Activated naive CD8-positive, alpha-beta T cell treated with anti-CD3 and anti-CD28 coated beads, Interleukin-2, amount 50 U/mL, for 24 hours (primary cell): ENCODE measurements around the gene TMEM128.
A peak's percentile ranks its signal among the peaks of the same experiment; 100 is the strongest.
"Not testable (repeated sequence)": the region's sequence is repeated elsewhere in the genome, so short reads cannot be mapped to it uniquely, and the experiment has no call there.

Experiments used
- ATAC-seq: fragments of 150-1000 bp; cut with Tn5 transposase; one replicate; pipeline ENCODE4 v1.10.0; 2021
- DNase-seq: peaks from one replicate; pipeline ENCODE4 v3.0.0; 2021
- H3K27ac Mint-ChIP-seq: one replicate; pipeline ENCODE4 v1.8.0; 2021; ENCODE audit warnings: mild to moderate bottlenecking, mixed read lengths
- H3K27me3 Mint-ChIP-seq: one replicate; pipeline ENCODE4 v1.8.0; 2021; ENCODE audit warnings: mixed read lengths
- H3K36me3 Mint-ChIP-seq: one replicate; pipeline ENCODE4 v1.8.0; 2021; ENCODE audit warnings: low read depth, mixed read lengths
- H3K4me1 Mint-ChIP-seq: one replicate; pipeline ENCODE4 v1.8.0; 2021; ENCODE audit warnings: mixed read lengths
- H3K4me3 Mint-ChIP-seq: one replicate; pipeline ENCODE4 v1.8.0; 2021; ENCODE audit warnings: mild to moderate bottlenecking, moderate library complexity, mixed read lengths
- H3K9me3 Mint-ChIP-seq: one replicate; pipeline ENCODE4 v1.8.0; 2021; ENCODE audit warnings: mixed read lengths

Gene TMEM128

DNA sequence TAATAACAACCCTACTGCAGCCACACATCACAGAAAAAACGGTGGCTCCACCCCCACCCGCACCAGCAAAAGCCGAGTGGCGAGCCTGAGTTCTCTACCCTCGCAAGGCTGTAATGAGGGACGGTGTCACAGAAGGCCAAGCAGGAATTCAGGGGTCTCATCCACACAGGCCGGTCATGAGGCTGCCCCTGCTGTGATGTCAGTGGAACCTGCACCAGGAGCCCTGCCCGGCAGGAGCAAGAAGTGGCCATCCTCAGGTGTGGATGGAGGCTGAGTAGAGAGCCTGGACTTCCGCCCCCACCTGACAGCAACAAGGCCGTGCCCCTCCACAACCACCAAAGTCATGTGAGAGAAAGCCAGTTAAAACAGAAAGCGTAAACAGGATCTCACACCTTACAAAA is 21.3 kb upstream of the TMEM128 start:
- peak overlapping the region; percentile 30 for H3K4me3 Mint-ChIP-seq
- H3K27ac Mint-ChIP-seq, result peak overlapping the region; percentile 73
- H3K36me3 Mint-ChIP-seq, result peaks cover 56% of the 10 kb centered on the region
- peaks cover 33% of the 10 kb centered on the region for H3K4me1 Mint-ChIP-seq
- no peaks in the 10 kb centered on the region for H3K9me3 Mint-ChIP-seq
- H3K27me3 Mint-ChIP-seq, result no peaks in the 10 kb centered on the region
- no peak for ATAC-seq
- DNase-seq, result no peak

DNA sequence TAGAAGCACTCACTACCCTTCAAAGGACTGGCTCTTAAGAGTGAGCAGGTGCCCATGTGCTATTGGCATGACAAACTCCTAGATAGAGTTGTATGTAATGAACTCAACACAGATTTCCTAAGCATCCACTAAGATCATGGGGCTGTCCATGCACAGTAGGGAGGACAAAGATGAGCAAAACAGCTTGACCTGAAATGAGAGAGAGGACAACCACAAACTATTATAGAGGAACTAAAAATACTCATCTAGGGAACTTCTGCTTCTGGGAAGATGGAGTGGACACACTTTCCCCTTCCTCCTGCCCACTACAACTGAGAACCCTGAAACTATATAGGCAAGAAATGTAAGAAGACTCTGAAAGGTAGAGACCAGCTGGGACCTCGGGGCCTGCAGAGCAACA is 20.8 kb upstream of the TMEM128 start:
- no peak for ATAC-seq
- Mint-ChIP-seq H3K4me3 (peak overlapping the region; percentile 57), H3K4me1 (peaks cover 33% of the 10 kb centered on the region), H3K9me3 (no peaks in the 10 kb centered on the region), H3K27ac (peak overlapping the region; percentile 73), H3K27me3 (no peaks in the 10 kb centered on the region), H3K36me3 (peaks cover 53% of the 10 kb centered on the region)
- DNase-seq, result no peak

DNA sequence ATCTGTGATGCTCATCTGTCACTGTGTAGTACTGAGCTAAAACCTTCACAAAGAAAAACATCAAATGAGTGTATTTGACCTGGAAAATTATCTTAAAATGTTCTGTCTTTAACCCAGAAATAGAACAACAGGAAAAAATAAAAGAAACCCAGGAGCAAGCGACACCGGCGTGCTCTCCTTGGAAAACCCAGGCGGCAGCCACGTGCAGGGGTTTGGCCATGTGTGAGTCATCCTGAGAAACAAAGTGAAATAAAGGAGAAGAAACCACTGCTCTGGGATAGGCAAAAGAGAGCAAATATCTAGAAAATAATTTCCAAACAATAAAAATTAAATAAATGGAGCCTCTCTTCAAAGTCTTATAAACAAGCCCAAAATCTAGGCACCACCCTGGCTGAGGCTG is 20.0 kb upstream of the TMEM128 start:
- Mint-ChIP-seq H3K27ac (no peak overlapping the region), H3K4me1 (peaks cover 33% of the 10 kb centered on the region), H3K36me3 (peaks cover 47% of the 10 kb centered on the region), H3K27me3 (no peaks in the 10 kb centered on the region), H3K9me3 (no peaks in the 10 kb centered on the region), H3K4me3 (no peak overlapping the region)
- no peak for DNase-seq
- ATAC-seq, result no peak

DNA sequence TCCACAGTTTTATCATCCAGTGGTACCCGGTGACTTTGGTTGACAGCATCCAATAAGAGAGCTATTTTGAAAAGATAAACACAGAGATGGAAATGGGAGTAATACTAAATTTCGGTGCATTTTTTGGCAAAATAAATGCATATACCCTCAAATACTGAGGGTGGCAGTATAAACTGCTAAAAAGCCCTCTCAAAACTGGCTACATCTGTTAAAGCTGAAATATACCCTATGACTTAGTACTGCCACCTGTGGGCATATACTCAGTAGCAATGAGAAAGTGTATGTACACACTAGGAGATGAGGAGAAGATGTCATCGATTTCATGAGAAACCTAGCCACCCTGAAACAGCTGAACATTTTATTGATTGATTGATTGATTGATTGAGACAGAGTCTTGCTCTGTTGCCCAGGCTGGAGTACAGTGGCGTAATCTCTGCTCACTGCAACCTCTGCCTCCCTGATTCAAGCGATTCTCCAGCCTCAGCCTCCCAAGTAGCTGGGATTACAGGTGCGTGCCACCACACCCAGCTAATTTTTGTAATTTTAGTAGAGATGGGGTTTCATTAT is 12.2 kb upstream of the TMEM128 start:
- DNase-seq (no peak), ATAC-seq (peak; percentile 92)
- Mint-ChIP-seq H3K27ac (peak overlapping the region; percentile 27), H3K9me3 (no peaks in the 10 kb centered on the region), H3K27me3 (no peaks in the 10 kb centered on the region), H3K36me3 (no peaks in the 10 kb centered on the region), H3K4me1 (peaks cover 3% of the 10 kb centered on the region), H3K4me3 (no peak overlapping the region)

DNA sequence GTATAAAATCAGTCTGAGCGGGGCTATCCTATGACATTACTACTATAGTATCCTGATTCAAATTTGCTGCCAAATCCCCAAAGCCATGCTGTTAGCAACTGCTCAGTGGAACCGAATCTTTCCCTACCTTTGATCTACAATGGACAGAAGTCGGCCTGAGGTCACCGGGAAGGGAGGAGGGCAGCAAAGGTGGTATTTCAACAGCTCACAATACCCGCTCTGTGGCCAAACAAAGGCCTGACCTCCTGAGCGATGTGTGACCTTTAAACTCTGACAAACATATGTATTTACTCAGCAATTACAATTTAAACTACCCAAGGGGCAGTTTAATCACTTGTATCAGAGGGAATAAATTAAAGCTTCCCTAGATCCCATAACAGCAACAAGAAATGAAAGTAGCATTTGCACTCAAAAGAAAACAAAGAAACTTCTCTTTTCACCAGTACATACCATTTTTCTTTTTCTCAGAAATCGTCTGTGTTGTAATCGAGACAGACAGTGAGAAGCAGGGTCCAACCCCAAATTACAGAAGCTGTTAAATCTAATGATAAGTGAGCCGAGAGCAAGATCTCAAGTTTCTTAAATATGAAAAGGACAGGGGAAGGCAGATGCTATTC is 11.6 kb upstream of the TMEM128 start:
- Mint-ChIP-seq H3K4me3 (no peak overlapping the region), H3K27ac (no peak overlapping the region), H3K9me3 (no peaks in the 10 kb centered on the region), H3K27me3 (no peaks in the 10 kb centered on the region), H3K4me1 (peaks cover 3% of the 10 kb centered on the region), H3K36me3 (no peaks in the 10 kb centered on the region)
- ATAC-seq, result no peak
- DNase-seq, result no peak

DNA sequence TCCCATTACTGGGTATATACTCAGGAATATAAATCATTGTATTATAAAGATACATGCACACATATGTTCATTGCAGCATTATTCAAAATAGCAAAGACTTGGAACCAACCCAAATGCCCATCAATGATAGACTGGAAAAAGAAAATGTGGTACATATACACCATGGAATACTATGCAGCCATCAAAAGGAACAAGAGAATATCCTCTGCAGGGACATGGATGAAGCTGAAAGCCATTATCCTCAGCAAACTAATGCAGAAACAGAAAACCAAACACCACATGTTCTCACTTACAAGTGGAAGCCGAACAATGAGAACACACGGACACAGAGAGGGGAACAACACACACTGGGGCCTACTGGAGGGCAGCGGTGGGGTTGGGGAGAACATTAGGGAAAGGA is 9.7 kb upstream of the TMEM128 start:
- H3K36me3 Mint-ChIP-seq, DNase-seq, H3K27me3 Mint-ChIP-seq, H3K4me3 Mint-ChIP-seq, H3K4me1 Mint-ChIP-seq, H3K9me3 Mint-ChIP-seq, ATAC-seq, H3K27ac Mint-ChIP-seq: not testable (repeated sequence)

DNA sequence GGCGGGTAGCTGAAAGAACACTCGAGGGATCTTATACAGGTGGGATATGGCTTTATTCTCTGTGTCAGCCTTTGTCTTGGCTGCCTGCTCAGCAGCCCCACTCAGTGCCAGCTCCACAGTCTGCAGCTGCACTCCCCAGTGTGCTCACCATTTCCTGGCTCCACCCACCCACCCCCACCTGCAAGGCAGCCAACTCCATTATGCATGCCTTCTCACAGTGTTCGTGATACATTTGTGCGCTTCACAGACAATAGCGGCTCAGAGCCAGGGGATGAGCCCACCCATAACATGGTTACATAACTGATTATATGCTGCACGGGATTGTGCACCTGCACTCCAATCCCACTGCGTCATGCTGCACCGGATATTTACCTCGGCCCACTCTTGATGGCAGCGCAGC is 8.8 kb upstream of the TMEM128 start:
- H3K27ac Mint-ChIP-seq, result no peak overlapping the region
- H3K9me3 Mint-ChIP-seq, result no peaks in the 10 kb centered on the region
- ATAC-seq (no peak), DNase-seq (no peak)
- H3K4me1 Mint-ChIP-seq, result peaks cover 8% of the 10 kb centered on the region
- no peaks in the 10 kb centered on the region for H3K36me3 Mint-ChIP-seq
- no peaks in the 10 kb centered on the region for H3K27me3 Mint-ChIP-seq
- H3K4me3 Mint-ChIP-seq, result no peak overlapping the region

DNA sequence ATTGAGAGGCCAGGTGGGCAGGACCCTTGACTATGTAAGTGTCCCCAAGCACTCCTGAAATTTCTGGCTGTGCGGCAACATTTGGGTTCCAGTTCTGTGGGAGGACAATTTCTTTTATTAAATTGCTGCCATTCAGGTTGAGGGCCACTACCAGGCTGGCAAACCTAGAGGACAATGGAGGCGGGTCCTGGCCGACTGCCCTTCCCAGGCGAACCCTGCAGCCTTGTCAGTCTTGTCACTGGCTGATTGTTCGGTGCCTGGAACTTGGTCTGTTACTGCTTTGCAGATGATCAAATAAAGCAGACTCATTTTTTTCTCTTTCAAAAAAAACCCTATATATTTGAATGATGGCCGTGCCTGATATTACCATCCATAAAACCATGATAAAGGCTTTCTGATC is 6.6 kb upstream of the TMEM128 start:
- no peak for ATAC-seq
- Mint-ChIP-seq H3K4me3 (no peak overlapping the region), H3K27me3 (no peaks in the 10 kb centered on the region), H3K36me3 (no peaks in the 10 kb centered on the region), H3K4me1 (peaks cover 5% of the 10 kb centered on the region), H3K9me3 (no peaks in the 10 kb centered on the region), H3K27ac (no peak overlapping the region)
- DNase-seq, result no peak

DNA sequence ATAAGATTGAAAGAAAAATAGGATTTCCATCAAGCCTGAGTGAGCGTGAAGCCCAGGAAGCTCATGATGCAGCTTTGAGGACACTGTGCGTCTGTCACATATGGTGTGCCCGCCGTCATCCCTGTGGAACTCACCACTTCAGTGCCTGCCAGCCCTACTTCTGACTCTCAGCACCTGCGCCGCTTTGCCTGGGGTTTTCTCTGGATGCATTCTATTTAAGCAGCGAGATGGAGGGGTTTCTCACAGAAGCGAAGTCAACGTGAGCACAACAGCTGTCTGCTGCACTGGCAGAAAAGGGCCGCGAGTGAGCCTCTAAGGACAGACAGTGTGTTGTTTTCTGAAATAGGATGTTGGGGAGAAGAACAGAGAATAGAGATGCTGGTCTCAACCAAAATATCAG is 6.2 kb upstream of the TMEM128 start:
- no peaks in the 10 kb centered on the region for H3K36me3 Mint-ChIP-seq
- H3K27ac Mint-ChIP-seq, result no peak overlapping the region
- no peaks in the 10 kb centered on the region for H3K9me3 Mint-ChIP-seq
- DNase-seq, result no peak
- no peaks in the 10 kb centered on the region for H3K27me3 Mint-ChIP-seq
- peaks cover 5% of the 10 kb centered on the region for H3K4me1 Mint-ChIP-seq
- no peak overlapping the region for H3K4me3 Mint-ChIP-seq
- ATAC-seq, result no peak

DNA sequence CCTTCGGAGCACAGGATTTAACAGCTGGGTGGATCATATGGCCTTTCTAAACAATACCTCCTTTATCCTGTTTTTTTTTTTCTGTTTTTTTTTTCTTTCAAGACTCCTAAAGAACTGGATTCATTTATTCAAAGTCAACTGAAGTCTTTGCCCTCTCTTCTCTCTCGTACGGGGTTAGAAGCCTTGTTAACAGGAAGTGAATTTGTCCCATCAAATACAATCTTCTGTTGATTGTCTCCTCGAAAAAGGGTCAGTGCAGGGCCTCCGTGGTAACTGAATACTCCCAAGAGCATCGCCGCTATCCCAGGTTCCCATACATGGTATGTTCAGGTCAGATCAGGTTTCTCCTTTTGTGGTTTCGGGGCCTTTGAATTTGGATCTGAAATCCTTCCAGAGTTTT is 1.8 kb upstream of the TMEM128 start:
- Mint-ChIP-seq H3K27me3 (no peaks in the 10 kb centered on the region), H3K4me1 (peaks cover 28% of the 10 kb centered on the region), H3K4me3 (peak overlapping the region; percentile 15), H3K36me3 (peaks cover 14% of the 10 kb centered on the region), H3K27ac (no peak overlapping the region), H3K9me3 (no peaks in the 10 kb centered on the region)
- no peak for ATAC-seq
- DNase-seq, result no peak

DNA sequence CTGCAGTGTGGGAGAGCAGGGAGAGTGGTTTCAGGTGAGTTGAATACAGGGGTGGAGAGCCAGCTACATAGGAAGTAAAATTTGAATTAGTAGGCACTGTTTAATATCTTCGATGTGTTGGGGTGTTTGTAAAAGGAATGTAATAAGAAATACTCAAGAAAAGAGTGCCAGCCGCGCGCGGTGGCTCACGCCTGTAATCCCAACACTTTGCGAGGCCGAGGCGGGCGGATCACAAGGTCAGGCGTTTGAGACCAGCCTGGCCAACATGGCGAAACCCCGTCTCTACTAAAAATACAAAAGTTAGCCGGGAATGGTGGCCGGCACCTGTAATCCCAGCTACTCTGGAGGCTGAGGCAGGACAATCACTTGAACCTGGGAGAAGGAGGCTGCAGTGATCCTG is 1.3 kb upstream of the TMEM128 start:
- Mint-ChIP-seq H3K4me3 (peak overlapping the region; percentile 98), H3K36me3 (peaks cover 14% of the 10 kb centered on the region), H3K4me1 (peaks cover 28% of the 10 kb centered on the region)
- not testable (repeated sequence) for H3K27ac Mint-ChIP-seq, ATAC-seq, DNase-seq, H3K9me3 Mint-ChIP-seq, H3K27me3 Mint-ChIP-seq

DNA sequence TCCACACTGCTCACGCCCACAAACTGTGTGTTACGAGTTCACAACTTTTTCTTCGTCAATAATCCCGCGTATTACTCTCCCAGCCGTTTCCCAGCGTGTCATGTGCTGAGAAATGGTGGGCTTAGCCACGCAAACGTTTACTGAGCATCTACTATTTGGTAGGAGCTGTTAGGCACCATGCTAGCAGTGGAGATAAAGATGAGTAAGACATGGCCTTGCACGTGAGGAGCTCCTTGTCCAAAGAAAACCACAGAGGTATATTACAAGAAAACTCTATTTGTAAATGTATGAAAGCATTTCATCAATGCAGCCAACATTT is 821 bp upstream of the TMEM128 start:
- Mint-ChIP-seq H3K9me3 (no peaks in the 10 kb centered on the region), H3K4me1 (peaks cover 28% of the 10 kb centered on the region), H3K36me3 (peaks cover 16% of the 10 kb centered on the region), H3K4me3 (peak overlapping the region; percentile 98), H3K27ac (peak overlapping the region; percentile 98), H3K27me3 (no peaks in the 10 kb centered on the region)
- DNase-seq, result no peak
- ATAC-seq, result no peak

DNA sequence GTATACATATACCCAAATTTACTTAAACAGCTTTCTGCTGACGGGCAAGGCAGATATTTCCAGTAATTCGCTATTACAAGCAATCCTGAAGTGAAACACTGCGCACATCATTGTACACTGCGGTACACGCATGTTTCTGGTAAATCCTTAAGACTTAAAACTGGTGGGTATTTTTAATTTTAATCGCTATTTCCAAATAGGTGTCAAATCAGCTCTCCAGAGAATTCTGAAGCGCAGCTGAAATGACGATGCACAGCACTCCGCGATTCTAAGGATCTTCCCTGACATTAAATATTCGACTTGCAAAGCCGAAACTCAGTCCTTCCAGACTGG is 361 bp downstream of the TMEM128 start:
- ATAC-seq, result no peak

DNA sequence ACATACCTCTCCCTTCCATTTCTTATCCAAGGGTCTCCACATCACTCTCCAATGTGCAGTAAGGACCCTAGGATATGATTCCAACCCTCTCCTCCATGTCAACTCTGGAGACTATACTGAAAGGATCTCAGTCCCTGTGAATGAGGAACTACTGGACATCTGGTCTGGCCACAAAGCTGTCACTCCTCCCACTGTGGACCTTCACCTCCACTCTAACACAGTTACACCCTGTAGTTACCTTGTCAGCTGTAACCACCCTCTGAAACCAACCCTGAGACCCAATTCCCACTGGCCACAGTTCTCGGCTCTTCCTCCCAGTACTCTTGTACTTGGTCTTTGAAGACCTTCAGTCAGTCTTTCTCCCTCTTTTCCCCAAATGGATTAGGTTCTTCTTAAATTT is 2.9 kb downstream of the TMEM128 start:
- Mint-ChIP-seq H3K4me1 (peaks cover 24% of the 10 kb centered on the region), H3K27me3 (no peaks in the 10 kb centered on the region), H3K9me3 (no peaks in the 10 kb centered on the region), H3K4me3 (no peak overlapping the region), H3K27ac (no peak overlapping the region), H3K36me3 (peaks cover 36% of the 10 kb centered on the region)
- DNase-seq (no peak), ATAC-seq (no peak)

More for the DNA sequence above, 361 bp downstream of the TMEM128 start:
- Mint-ChIP-seq H3K9me3 (no peaks in the 10 kb centered on the region), H3K27ac (peak overlapping the region; percentile 98), H3K27me3 (no peaks in the 10 kb centered on the region), H3K4me1 (peaks cover 24% of the 10 kb centered on the region), H3K4me3 (peak overlapping the region; percentile 98), H3K36me3 (peaks cover 24% of the 10 kb centered on the region)
- no peak for DNase-seq

DNA sequence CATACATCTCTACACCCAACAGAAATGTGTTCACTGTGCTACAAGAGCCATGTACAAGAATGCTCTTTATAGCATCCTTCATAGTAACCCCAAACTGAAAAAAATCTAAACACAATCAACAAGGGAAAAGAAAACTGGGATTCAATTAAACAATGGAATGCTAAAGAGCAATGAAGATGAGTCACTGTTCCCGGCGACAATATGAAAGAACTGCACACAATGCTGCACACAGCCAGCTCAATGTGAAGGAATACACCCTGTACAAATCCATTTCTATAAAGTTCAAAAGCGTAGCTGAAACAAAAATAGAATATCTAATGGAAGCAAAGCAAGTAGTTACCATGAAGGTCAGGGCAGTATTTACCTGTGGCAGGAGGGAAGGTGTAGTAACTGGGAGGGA is 8.5 kb downstream of the TMEM128 start:
- H3K27me3 Mint-ChIP-seq, DNase-seq, H3K4me3 Mint-ChIP-seq, H3K9me3 Mint-ChIP-seq, ATAC-seq, H3K27ac Mint-ChIP-seq, H3K4me1 Mint-ChIP-seq: not testable (repeated sequence)
- H3K36me3 Mint-ChIP-seq, result peaks cover 52% of the 10 kb centered on the region

DNA sequence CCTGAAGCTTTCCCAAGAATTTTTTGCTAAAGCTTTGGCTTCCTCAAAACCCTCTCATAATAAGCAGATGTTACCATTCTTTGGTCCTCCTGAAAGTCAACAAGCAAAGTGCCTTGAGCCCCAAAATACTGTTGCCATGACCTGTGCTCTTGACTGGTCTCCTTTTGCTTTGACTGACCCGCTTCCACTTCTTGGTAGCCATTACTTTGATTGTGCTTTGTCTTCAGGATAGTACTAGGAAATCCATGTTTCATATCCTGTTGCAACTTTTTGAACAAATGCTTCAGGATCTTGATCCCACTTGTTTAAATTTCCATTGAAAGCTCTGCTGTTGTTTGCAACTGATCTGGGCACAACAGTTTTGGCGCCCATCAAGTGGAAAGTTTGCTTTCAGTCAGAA is 14.4 kb downstream of the TMEM128 start:
- Mint-ChIP-seq H3K27me3 (peaks cover 7% of the 10 kb centered on the region), H3K9me3 (peaks cover 12% of the 10 kb centered on the region), H3K4me1 (no peaks in the 10 kb centered on the region), H3K36me3 (peaks cover 25% of the 10 kb centered on the region), H3K27ac (no peak overlapping the region), H3K4me3 (no peak overlapping the region)
- no peak for ATAC-seq
- no peak for DNase-seq
